ENCODE results near the gene TPH2. TPM values are rescaled to one million over a fixed set of nuclear protein-coding genes. Genes with fewer than 3 reads are reported as not detected.

TPH2 gene
- total RNA-seq, 4 donors from 2014 or later = not detected

GRCh38 chr12:72030277-72030676 is 91.6 kb downstream of the TPH2 start:
- H3K27ac ChIP-seq = no peak overlapping the region
- no peak for DNase-seq (ENCODE audit: low spot score in 2 of 2)
- no peaks in the 10 kb centered on the region for H3K4me1 ChIP-seq
- H3K9me3 ChIP-seq = no peaks in the 10 kb centered on the region
- TF ChIP-seq POLR2A (IDR thresholded peaks at IDR 0.05) = no peak
- no peak for TF ChIP-seq EP300 (IDR thresholded peaks at IDR 0.05)
- TF ChIP-seq CTCF (IDR thresholded peaks at IDR 0.05) = no peak
- no peak for TF ChIP-seq POLR2AphosphoS5 (IDR thresholded peaks at IDR 0.05)
- no peaks in the 10 kb centered on the region for H3K27me3 ChIP-seq
- 63% methylated on average over 2 of the region's 2 CpGs for WGBS
- H3K4me3 ChIP-seq = no peak overlapping the region
- no peaks in the 10 kb centered on the region for H3K36me3 ChIP-seq

GRCh38 chr12:72031066-72031465 is 92.4 kb downstream of the TPH2 start:
- Histone ChIP-seq H3K36me3 (no peaks in the 10 kb centered on the region), H3K27ac (no peak overlapping the region), H3K9me3 (no peaks in the 10 kb centered on the region), H3K4me1 (no peaks in the 10 kb centered on the region), H3K4me3 (no peak overlapping the region), H3K27me3 (no peaks in the 10 kb centered on the region)
- no peak for DNase-seq (ENCODE audit: low spot score in 2 of 2)
- WGBS = 73% methylated on average over 3 of the region's 3 CpGs
- no peak for TF ChIP-seq POLR2A (IDR thresholded peaks at IDR 0.05)
- no peak for TF ChIP-seq EP300 (IDR thresholded peaks at IDR 0.05)
- TF ChIP-seq POLR2AphosphoS5 (IDR thresholded peaks at IDR 0.05) = no peak
- TF ChIP-seq CTCF (IDR thresholded peaks at IDR 0.05) = no peak

GRCh38 chr12:72033991-72034390 is 95.3 kb downstream of the TPH2 start:
- H3K4me1 ChIP-seq = no peaks in the 10 kb centered on the region
- H3K9me3 ChIP-seq = no peaks in the 10 kb centered on the region
- no peaks in the 10 kb centered on the region for H3K27me3 ChIP-seq
- WGBS = 60% methylated on average over 2 of the region's 2 CpGs
- no peak overlapping the region for H3K27ac ChIP-seq
- no peak overlapping the region for H3K4me3 ChIP-seq
- TF ChIP-seq CTCF (IDR thresholded peaks at IDR 0.05) = no peak
- no peak for TF ChIP-seq EP300 (IDR thresholded peaks at IDR 0.05)
- no peak for TF ChIP-seq POLR2A (IDR thresholded peaks at IDR 0.05)
- TF ChIP-seq POLR2AphosphoS5 (IDR thresholded peaks at IDR 0.05) = no peak
- H3K36me3 ChIP-seq = no peaks in the 10 kb centered on the region
- DNase-seq (ENCODE audit: low spot score in 2 of 2) = no peak

GRCh38 chr12:72035625-72036024 is 97.0 kb downstream of the TPH2 start:
- Histone ChIP-seq H3K36me3 (no peaks in the 10 kb centered on the region), H3K27ac (no peak overlapping the region), H3K4me1 (no peaks in the 10 kb centered on the region), H3K4me3 (no peak overlapping the region), H3K9me3 (no peaks in the 10 kb centered on the region), H3K27me3 (no peaks in the 10 kb centered on the region)
- 74% methylated on average over 5 of the region's 5 CpGs for WGBS
- TF ChIP-seq POLR2A (IDR thresholded peaks at IDR 0.05) (no peak), CTCF (IDR thresholded peaks at IDR 0.05) (no peak), EP300 (IDR thresholded peaks at IDR 0.05) (no peak), POLR2AphosphoS5 (IDR thresholded peaks at IDR 0.05) (no peak)
- no peak for DNase-seq (ENCODE audit: low spot score in 2 of 2)

- no peak overlapping the region for H3K27ac ChIP-seq
- no peaks in the 10 kb centered on the region for H3K27me3 ChIP-seq
- TF ChIP-seq EP300 (IDR thresholded peaks at IDR 0.05) (no peak), CTCF (IDR thresholded peaks at IDR 0.05) (no peak), POLR2A (IDR thresholded peaks at IDR 0.05) (no peak), POLR2AphosphoS5 (IDR thresholded peaks at IDR 0.05) (no peak)
- H3K4me1 ChIP-seq = no peaks in the 10 kb centered on the region
- H3K9me3 ChIP-seq = no peaks in the 10 kb centered on the region
- 12% methylated on average over 1 of the region's 1 CpG for WGBS
- H3K4me3 ChIP-seq = no peak overlapping the region
- DNase-seq (ENCODE audit: low spot score in 2 of 2) = no peak
- H3K36me3 ChIP-seq = no peaks in the 10 kb centered on the region
These were observed 97.7 kb downstream of the TPH2 start for GRCh38 chr12:72036393-72036792.
